ENCODE data around the gene KIF11. TPM values are rescaled to one million over a fixed set of nuclear protein-coding genes. Genes with fewer than 3 reads are reported as not detected.
"Not testable (repeated sequence)": the region's sequence is repeated elsewhere in the genome, so short reads cannot be mapped to it uniquely, and the experiment has no call there.

KIF11 gene
- total RNA-seq, 1 donor from 2014 or later: not detected

DNA sequence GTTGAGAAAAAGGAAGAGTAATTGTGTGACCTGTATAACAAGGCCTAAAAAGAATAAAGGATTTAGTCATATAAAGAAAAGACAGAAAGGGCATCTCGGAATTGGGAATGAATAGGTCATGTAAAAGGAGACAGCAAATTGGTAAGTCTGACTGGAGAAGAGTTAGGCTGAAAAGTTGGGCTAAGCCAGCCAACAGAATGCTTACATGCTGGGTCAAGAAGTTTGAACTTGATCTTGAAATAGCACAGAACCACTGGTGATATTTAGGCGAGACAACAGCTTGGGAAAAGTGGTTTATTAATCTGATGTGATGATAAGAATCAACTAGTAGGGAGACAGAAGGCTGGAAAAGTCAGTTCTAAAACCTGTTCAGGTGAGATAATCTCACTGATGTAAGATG is 23.9 kb upstream of the KIF11 start:
- H3K4me1 ChIP-seq: peaks cover 4 to 18% of the 10 kb centered on the region in 2 donors
- H3K27ac ChIP-seq: no peak overlapping the region
- TF ChIP-seq, protein P1, sequence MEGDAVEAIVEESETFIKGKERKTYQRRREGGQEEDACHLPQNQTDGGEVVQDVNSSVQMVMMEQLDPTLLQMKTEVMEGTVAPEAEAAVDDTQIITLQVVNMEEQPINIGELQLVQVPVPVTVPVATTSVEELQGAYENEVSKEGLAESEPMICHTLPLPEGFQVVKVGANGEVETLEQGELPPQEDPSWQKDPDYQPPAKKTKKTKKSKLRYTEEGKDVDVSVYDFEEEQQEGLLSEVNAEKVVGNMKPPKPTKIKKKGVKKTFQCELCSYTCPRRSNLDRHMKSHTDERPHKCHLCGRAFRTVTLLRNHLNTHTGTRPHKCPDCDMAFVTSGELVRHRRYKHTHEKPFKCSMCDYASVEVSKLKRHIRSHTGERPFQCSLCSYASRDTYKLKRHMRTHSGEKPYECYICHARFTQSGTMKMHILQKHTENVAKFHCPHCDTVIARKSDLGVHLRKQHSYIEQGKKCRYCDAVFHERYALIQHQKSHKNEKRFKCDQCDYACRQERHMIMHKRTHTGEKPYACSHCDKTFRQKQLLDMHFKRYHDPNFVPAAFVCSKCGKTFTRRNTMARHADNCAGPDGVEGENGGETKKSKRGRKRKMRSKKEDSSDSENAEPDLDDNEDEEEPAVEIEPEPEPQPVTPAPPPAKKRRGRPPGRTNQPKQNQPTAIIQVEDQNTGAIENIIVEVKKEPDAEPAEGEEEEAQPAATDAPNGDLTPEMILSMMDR (IDR thresholded peaks at IDR 0.05): no peak
- H3K9me3 ChIP-seq: no peaks in the 10 kb centered on the region
- H3K36me3 ChIP-seq: peaks cover 0 to 2% of the 10 kb centered on the region in 2 donors
- intact Hi-C loops (cut with DNase I): no loop called here
- no peaks in the 10 kb centered on the region for H3K27me3 ChIP-seq
- H3K4me3 ChIP-seq: no peak overlapping the region
- DNase-seq (ENCODE audit: low spot score in 2 of 2): no peak

DNA sequence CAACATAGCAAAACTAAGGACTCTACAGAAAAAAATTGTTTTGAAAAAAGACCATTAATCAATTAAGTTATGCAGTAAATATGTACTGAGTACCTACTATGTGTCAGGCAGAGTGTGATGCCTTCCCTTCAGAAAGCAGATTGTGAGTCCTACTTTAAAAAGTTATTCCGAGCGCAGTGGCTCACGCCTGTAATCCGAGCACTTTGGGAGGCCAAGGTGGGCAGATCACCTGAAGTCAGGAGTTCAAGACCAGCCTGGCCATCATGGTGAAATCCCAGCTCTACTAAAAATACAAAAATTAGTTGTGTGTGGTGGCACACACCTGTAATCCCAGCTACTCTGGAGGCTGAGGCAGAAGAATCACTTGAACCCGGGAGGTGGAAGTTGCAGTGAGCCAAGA is 23.3 kb upstream of the KIF11 start:
- intact Hi-C loops (cut with DNase I): loop anchor here (10.0 kb wide), 1 partner anchor 945 kb away; no protein-coding TSS in a partner anchor
- H3K36me3 ChIP-seq; DNase-seq (ENCODE audit: low spot score in 2 of 2): not testable (repeated sequence)

DNA sequence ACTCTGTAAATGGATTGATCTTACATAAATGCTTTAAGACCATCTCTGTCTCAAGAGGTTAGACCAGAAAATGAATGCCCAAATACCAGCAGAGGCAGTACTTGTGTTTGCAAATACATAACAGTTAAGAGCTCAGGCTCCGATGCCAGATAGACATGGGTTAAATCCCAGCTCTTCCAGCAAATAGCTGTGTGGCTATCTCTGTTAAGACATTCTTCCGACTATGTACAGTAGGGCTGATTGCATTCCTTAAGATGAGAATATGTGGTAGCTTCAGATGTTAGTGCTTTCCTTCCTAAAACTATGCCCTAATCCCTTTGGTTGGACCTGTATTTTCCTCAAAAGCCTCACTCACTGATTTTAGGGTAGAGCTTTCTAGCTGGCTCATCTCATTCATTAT is 21.3 kb upstream of the KIF11 start:
- Histone ChIP-seq H3K4me3 (no peak overlapping the region), H3K27me3 (no peaks in the 10 kb centered on the region), H3K9me3 (no peaks in the 10 kb centered on the region), H3K27ac (no peak overlapping the region), H3K4me1 (peaks cover 4 to 24% of the 10 kb centered on the region in 2 donors), H3K36me3 (peaks cover 0 to 2% of the 10 kb centered on the region in 2 donors)
- TF ChIP-seq, protein P1 (IDR thresholded peaks at IDR 0.05): no peak
- no peak for DNase-seq (ENCODE audit: low spot score in 2 of 2)
- intact Hi-C loops (cut with DNase I): loop anchor here (10.0 kb wide), 1 partner anchor 943 kb away; no protein-coding TSS in a partner anchor

More for the DNA sequence above, 23.3 kb upstream of the KIF11 start:
- not testable (repeated sequence) for H3K27me3 ChIP-seq, H3K27ac ChIP-seq, H3K4me3 ChIP-seq, H3K9me3 ChIP-seq
- peaks cover 4 to 20% of the 10 kb centered on the region in 2 donors for H3K4me1 ChIP-seq

DNA sequence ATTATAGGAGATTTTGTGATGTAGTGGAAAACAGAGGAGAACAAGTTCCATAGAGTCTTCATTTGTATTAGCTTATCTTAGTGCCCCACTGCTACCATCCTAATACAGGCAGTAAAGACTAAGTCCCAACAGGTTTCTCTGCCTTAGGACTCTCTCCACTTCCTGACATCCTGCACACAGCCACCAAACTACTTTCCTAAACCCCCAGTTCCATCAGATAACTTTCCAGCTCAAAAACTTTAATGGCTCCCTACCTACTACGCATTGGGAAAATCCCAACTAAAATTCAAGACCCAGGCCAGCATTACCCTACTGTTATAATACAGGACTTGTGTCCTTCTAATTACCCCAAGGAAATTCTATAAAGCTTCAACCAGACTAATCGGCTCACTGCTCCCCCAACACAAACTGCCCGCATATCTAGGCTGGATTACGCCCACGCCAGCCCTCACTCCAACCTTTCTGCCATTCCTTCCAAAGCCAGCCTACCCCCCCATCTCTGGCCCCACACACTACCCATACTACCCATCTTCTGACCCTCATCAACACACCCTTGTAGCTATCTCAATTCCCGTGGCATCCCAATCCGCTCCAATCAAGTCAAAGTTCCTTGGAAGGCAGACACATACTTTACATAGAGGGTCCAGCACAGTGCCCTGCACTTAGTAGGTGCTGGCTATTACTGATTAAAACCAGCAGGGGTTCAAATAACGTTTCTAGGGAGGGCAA is 20.4 kb upstream of the KIF11 start:
- intact Hi-C loops (cut with DNase I): loop anchor here (1.0 to 10.0 kb wide), 2 partner anchors 19 to 942 kb away; no protein-coding TSS in a partner anchor
- H3K27ac ChIP-seq: peak overlapping the region; percentile 85 to 95

DNA sequence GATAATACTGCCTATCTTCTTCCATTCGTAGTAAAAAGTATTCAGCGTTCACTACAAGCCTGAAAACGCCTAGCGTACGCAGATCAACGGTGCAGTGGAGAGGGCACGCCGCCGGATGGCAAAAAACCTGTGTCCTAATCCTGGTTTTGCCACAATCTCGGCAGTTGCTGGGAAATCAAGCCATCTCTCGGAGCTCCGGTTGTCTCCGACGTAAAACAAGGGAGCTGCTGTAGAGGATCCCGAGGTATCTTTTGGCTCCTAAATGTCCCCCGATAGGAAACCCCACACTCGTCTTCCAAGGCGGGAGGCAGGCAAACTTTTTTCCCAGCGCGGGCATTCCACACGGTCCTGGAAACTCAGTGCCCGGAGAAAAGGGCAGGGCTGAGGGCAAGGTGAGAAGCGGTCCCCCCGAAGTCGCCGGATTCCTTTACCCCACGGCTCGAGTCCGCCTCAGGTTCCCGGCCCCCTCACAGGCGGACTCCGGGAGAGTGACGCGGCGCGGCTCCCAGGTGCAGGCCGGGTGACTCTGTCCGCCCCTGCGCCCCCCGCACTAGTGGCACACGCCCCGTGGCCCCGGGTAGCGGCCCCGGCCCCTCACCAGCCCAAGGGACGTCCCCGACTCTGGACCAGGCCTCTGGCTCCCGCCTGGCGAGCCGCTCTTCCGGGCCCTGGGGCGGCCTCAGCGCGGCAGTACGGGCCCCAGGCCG is 19.7 kb upstream of the KIF11 start:
- Histone ChIP-seq H3K9me3 (no peaks in the 10 kb centered on the region), H3K27ac (peak overlapping the region; percentile 85 to 95), H3K4me3 (peak overlapping the region; percentile 75 to 93), H3K4me1 (peaks cover 4 to 24% of the 10 kb centered on the region in 2 donors), H3K36me3 (peaks cover 0 to 2% of the 10 kb centered on the region in 2 donors), H3K27me3 (no peaks in the 10 kb centered on the region)
- intact Hi-C loops (cut with DNase I): loop anchor here (1.0 to 10.0 kb wide), 2 partner anchors 18 to 942 kb away; no protein-coding TSS in a partner anchor
- peak in 1 of 2 donors; percentile 65 for DNase-seq (ENCODE audit: low spot score in 2 of 2)
- TF ChIP-seq, protein P1 (IDR thresholded peaks at IDR 0.05): peak in 1 of 3 experiments; percentile 6

More for the DNA sequence above, 20.4 kb upstream of the KIF11 start:
- no peak for DNase-seq (ENCODE audit: low spot score in 2 of 2)
- H3K36me3 ChIP-seq: peaks cover 0 to 2% of the 10 kb centered on the region in 2 donors
- H3K9me3 ChIP-seq: no peaks in the 10 kb centered on the region
- TF ChIP-seq, protein P1 (IDR thresholded peaks at IDR 0.05): no peak
- peak overlapping the region; percentile 75 to 93 for H3K4me3 ChIP-seq
- no peaks in the 10 kb centered on the region for H3K27me3 ChIP-seq
- H3K4me1 ChIP-seq: peaks cover 4 to 24% of the 10 kb centered on the region in 2 donors

Measured in ascending aorta (tissue), 2 donors.